Progenitor cell of endocrine pancreas (in vitro differentiated cells): ENCODE results near the gene POU1F1. TPM values are rescaled to one million over a fixed set of nuclear protein-coding genes. Genes with fewer than 3 reads are reported as not detected.

ENCODE experiments used
- DNase-seq: peaks from one replicate; pipeline ENCODE4 v3.0.0; 2021; ENCODE audit warnings: low spot score; ENCODE audit not compliant: unreplicated experiment
- H3K27ac Mint-ChIP-seq: 2 replicates; pipeline ENCODE4 v1.8.0; 2021; ENCODE audit warnings: mild to moderate bottlenecking, moderate library complexity, mixed read lengths
- H3K27me3 Mint-ChIP-seq: 2 replicates; pipeline ENCODE4 v1.8.0; 2021; ENCODE audit warnings: mixed read lengths
- H3K36me3 Mint-ChIP-seq: 2 replicates; pipeline ENCODE4 v1.8.0; 2022; ENCODE audit warnings: mixed read lengths; ENCODE audit not compliant: insufficient read depth
- H3K4me1 Mint-ChIP-seq: 2 replicates; pipeline ENCODE4 v1.8.0; 2021; ENCODE audit warnings: low read depth, mixed read lengths
- H3K4me3 Mint-ChIP-seq: 2 replicates; pipeline ENCODE4 v1.8.0; 2021; ENCODE audit warnings: low read depth, mild to moderate bottlenecking, moderate library complexity, mixed read lengths
- H3K9me3 Mint-ChIP-seq: 2 replicates; pipeline ENCODE4 v1.8.0; 2021; ENCODE audit warnings: low read depth, mixed read lengths
- CTCF ChIP-seq: fragments of 200-600 bp; sonication (generic); IDR thresholded peaks from one replicate; pipeline ENCODE4 v1.5.0; 2021; ENCODE audit warnings: antibody characterized with exemption, mild to moderate bottlenecking; ENCODE audit not compliant: unreplicated experiment
- microRNA-seq: library from miRNA; unstranded; fragments of <30 nt; microRNA quantifications from one replicate; pipeline ENCODE4 v1.1.0, GENCODE V29; 2020; ENCODE audit warnings: borderline number of aligned reads; ENCODE audit not compliant: unreplicated experiment
- total RNA-seq: library from RNA; stranded (reverse); gene quantifications from 2 replicates; pipeline ENCODE4 v1.2.1, GENCODE V29; 2021

POU1F1 gene
- total RNA-seq, 1 donor from 2014 or later: not detected

DNA sequence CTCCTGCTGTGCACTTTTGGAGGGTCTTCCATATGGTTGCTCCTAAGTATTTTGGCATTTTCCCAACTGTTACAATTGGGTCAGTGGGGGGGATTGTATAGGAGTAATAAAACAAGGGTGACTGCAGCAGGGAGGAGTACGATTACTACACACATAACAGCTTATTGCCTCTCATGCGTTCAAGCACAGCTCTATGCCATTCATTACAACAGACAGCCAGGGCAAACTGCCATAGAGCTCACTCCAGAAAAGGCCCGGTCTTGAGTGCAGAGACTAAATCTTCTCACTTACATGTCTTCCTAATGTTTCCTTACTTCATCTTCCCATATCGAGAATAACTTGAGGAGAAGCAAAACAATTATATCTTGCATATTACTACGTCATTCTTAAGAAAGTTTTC, 50.7 kb downstream of the POU1F1 start:
- Mint-ChIP-seq H3K9me3 (peaks cover 3% of the 10 kb centered on the region), H3K4me1 (peaks cover 23% of the 10 kb centered on the region)

GRCh38 chr3:87219611-87220010, 56.8 kb downstream of the POU1F1 start:
- Mint-ChIP-seq H3K27me3 (peaks cover 3% of the 10 kb centered on the region), H3K9me3 (peaks cover 3% of the 10 kb centered on the region), H3K4me3 (no peak overlapping the region), H3K36me3 (no peaks in the 10 kb centered on the region), H3K4me1 (no peaks in the 10 kb centered on the region), H3K27ac (no peak overlapping the region)
- DNase-seq: no peak
- TF ChIP-seq CTCF: no peak

More for the DNA sequence above, 50.7 kb downstream of the POU1F1 start:
- H3K27me3 Mint-ChIP-seq: peaks cover 6% of the 10 kb centered on the region
- DNase-seq: no peak
- no peak for TF ChIP-seq CTCF
- H3K4me3 Mint-ChIP-seq: peak overlapping the region; percentile 62
- H3K27ac Mint-ChIP-seq: no peak overlapping the region
- no peaks in the 10 kb centered on the region for H3K36me3 Mint-ChIP-seq

GRCh38 chr3:87218560-87218959, 57.8 kb downstream of the POU1F1 start:
- TF ChIP-seq CTCF: no peak
- H3K27me3 Mint-ChIP-seq: peaks cover 3% of the 10 kb centered on the region

More at GRCh38 chr3:87218560-87218959, 57.8 kb downstream of the POU1F1 start:
- Mint-ChIP-seq H3K4me1 (no peaks in the 10 kb centered on the region), H3K4me3 (no peak overlapping the region), H3K9me3 (peaks cover 3% of the 10 kb centered on the region), H3K27ac (no peak overlapping the region), H3K36me3 (no peaks in the 10 kb centered on the region)
- no peak for DNase-seq

Small RNA genes lying within 50 kb of the gene (microRNA-seq; reads per million reads assigned to microRNA genes)
- not detected for gene MIR4795

Other genes with a start within 250 kb of the POU1F1 start
- 30.9 and 34.9 TPM in 2 replicates for gene CHMP2B, start 49.3 kb downstream of the POU1F1 start, total RNA-seq